ENCODE measurements around the gene FAM222B.

GRCh38 chr17:28862561-28862960, 20.0 kb upstream of the FAM222B start:
- TF ChIP-seq POLR2A (IDR thresholded peaks at IDR 0.05; ENCODE audit: low read length) (no peak), GATA1 (IDR thresholded peaks at IDR 0.05; ENCODE audit: low read depth, low read length) (no peak)

All from erythroblast (primary cell).